SK-N-DZ (cell line): Measurements from ENCODE around the gene TLCD2. TPM values are rescaled to one million over a fixed set of nuclear protein-coding genes. Genes with fewer than 3 reads are reported as not detected.
"Not testable (repeated sequence)": the region's sequence is repeated elsewhere in the genome, so short reads cannot be mapped to it uniquely, and the experiment has no call there.

Experiments used
- DNase-seq: peaks from one replicate; pipeline ENCODE4 v3.0.0-alpha.2; 2015; ENCODE audit warnings: low spot score
- polyA plus RNA-seq, 2 experiments: library from polyadenylated mRNA; depleted of rRNA; stranded (reverse); fragments of >200 nt; gene quantifications; 2 replicates each; pipeline ENCODE4 v1.2.3, GENCODE V29; 2014

The TLCD2 gene
- 0.12 and 0.44 TPM in 2 replicates for polyA plus RNA-seq (2014; cell fraction: cytosol; rRNA removed)
- 0.15 and 0.43 TPM in 2 replicates for polyA plus RNA-seq (2014; cell fraction: nucleus; rRNA removed)

- DNase-seq: no peak
These were observed at the start of gene TLCD2 for GRCh38 chr17:1709971-1710806. TLCD2 (minus strand) TSS chr17:1710377; CDS start chr17:1710242, 135 bp downstream.

- no peak for DNase-seq
These were observed 49.4 kb upstream of the TLCD2 start for GRCh38 chr17:1759529-1759928.

GRCh38 chr17:1758807-1759206 is 48.6 kb upstream of the TLCD2 start:
- no peak for DNase-seq

GRCh38 chr17:1755827-1756262 is 45.7 kb upstream of the TLCD2 start:
- peak; percentile 41 for DNase-seq

- DNase-seq: no peak
These were observed 45.2 kb upstream of the TLCD2 start for GRCh38 chr17:1755252-1755826.

- DNase-seq: no peak
These were observed 44.4 kb upstream of the TLCD2 start for GRCh38 chr17:1754430-1755112.

GRCh38 chr17:1753767-1754429 is 43.7 kb upstream of the TLCD2 start:
- no peak for DNase-seq

GRCh38 chr17:1752425-1753262 is 42.5 kb upstream of the TLCD2 start:
- no peak for DNase-seq

GRCh38 chr17:1750628-1751027 is 40.5 kb upstream of the TLCD2 start:
- no peak for DNase-seq

- DNase-seq: no peak
These were observed 36.9 kb upstream of the TLCD2 start for GRCh38 chr17:1746975-1747543.

GRCh38 chr17:1745513-1746020 is 35.4 kb upstream of the TLCD2 start:
- DNase-seq: no peak

- no peak for DNase-seq
These were observed 34.7 kb upstream of the TLCD2 start for GRCh38 chr17:1744551-1745512.

- no peak for DNase-seq
These were observed 32.9 kb upstream of the TLCD2 start for GRCh38 chr17:1743088-1743439.

- DNase-seq: peak; percentile 82
These were observed 32.4 kb upstream of the TLCD2 start, which contains the start of gene SERPINF2 for GRCh38 chr17:1742371-1743087. SERPINF2 (plus strand) TSS chr17:1742871; CDS start chr17:1744996, 2,125 bp downstream.

GRCh38 chr17:1741899-1742298 is 31.7 kb upstream of the TLCD2 start:
- not testable (repeated sequence) for DNase-seq

- DNase-seq: no peak
These were observed 27.5 kb upstream of the TLCD2 start for GRCh38 chr17:1737531-1738291.
